Tibial nerve (tissue), 4 donors: ENCODE results near the gene APBB1. TPM values are rescaled to one million over a fixed set of nuclear protein-coding genes. Genes with fewer than 3 reads are reported as not detected.

Source experiments
- DNase-seq, 2 donors: peaks; one replicate each; pipeline ENCODE4 v3.0.0-alpha.2; 2019; ENCODE audit warnings: low spot score in 2 of 2
- H3K27ac ChIP-seq, 4 donors: fragments of 200-600 bp; sonication (generic) in 3 of 4; one replicate each; pipeline ENCODE4 v1.5.1; 2017 to 2019; ENCODE audit warnings: mild to moderate bottlenecking in 1 of 4
- H3K27me3 ChIP-seq, 2 donors: fragments of 200-600 bp; sonication (generic) in 1 of 2; one replicate each; pipeline versions ENCODE4 v1.5.1 to v1.6.0; 2017 to 2019
- H3K36me3 ChIP-seq, 3 donors: fragments of 200-600 bp; sonication (generic); one replicate each; pipeline ENCODE4 v1.5.1; 2018 to 2019
- H3K4me1 ChIP-seq, 4 donors: fragments of 200-600 bp; sonication (generic) in 3 of 4; one replicate each; pipeline ENCODE4 v1.5.1; 2017 to 2019
- H3K4me3 ChIP-seq, 4 donors: fragments of 200-600 bp; sonication (generic) in 3 of 4; one replicate each; pipeline ENCODE4 v1.5.1; 2017 to 2019; ENCODE audit warnings: mild to moderate bottlenecking in 1 of 4, moderate library complexity in 1 of 4
- H3K9me3 ChIP-seq, 4 donors: fragments of 200-600 bp; sonication (generic) in 3 of 4; one replicate each; pipeline ENCODE4 v1.5.1; 2017 to 2019
- EP300 ChIP-seq, 2 donors: sonication (generic); formaldehyde crosslinking; IDR thresholded peaks; one replicate each; pipeline ENCODE4 v1.6.1; 2017; ENCODE audit warnings: antibody characterized with exemption in 2 of 2, mild to moderate bottlenecking in 1 of 2
- POLR2A ChIP-seq, 2 donors: fragments of 450-650 bp; IDR thresholded peaks; one replicate each; pipeline ENCODE4 v1.6.1; 2017; ENCODE audit warnings: antibody characterized with exemption in 2 of 2, mild to moderate bottlenecking in 2 of 2, moderate library complexity in 2 of 2
- WGBS, 2 donors: methylation state at CpG; one replicate each; pipeline ENCODE4 v1.1.5; 2018; 5-methylcytosine and 5-hydroxymethylcytosine counted together
- total RNA-seq, 4 donors: library from RNA; depleted of rRNA; stranded (reverse); fragments of >200 nt; gene quantifications; one replicate each; pipeline ENCODE4 v1.1.0, GENCODE V29; 2016
- TF ChIP-seq, protein P1 (sequence below), 5 experiments: fragments of 200-600 bp in 3 of 5; fragments of 450-650 bp in 2 of 5; sonication (generic) in 3 of 5; IDR thresholded peaks; one replicate each; pipeline ENCODE4 v1.5.1; 2016 to 2019; ENCODE audit warnings: antibody characterized with exemption in 5 of 5, mild to moderate bottlenecking in 3 of 5, moderate library complexity in 2 of 5

APBB1 gene
- total RNA-seq, 4 donors from 2014 or later, result 56.1 to 67.6 (median 62.8) TPM

DNA sequence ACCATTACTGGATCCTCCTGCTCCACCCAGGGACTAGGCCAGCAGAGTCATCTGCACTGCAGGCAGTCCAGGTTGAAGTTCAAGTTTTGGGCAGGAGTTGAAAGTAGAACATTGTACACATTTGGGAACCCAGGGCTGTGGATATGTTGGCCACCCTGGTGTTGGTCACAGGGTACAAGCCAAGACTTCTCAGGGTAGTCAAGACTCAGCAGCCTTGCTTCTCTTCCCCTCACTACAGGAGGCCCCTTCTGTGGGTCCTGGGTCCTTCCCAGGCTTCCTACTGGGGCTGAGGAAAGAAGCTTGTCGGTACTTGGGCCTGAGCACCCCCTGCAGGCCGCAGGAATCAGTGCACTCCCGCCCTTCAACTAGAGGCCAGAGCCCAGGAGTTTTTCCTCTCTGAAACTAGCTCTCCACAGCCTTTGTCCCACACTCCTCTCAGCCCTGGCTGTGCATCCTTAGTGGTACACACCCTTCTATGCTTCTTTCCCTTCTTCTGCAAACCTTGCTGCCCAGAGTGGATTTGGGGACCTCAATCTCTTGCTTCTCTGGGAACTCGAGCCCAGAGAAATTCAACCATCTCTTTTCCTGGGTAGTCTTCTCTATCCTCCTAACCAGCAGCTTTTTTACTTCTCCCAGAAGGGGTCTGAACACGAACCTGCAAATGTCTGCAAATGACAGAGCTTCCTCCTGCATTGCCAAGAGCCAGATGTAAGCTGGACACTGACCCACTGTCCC, 24.5 kb upstream of the APBB1 start:
- TF ChIP-seq POLR2A (IDR thresholded peaks at IDR 0.05) (no peak), EP300 (IDR thresholded peaks at IDR 0.05) (no peak)
- TF ChIP-seq, protein P1, sequence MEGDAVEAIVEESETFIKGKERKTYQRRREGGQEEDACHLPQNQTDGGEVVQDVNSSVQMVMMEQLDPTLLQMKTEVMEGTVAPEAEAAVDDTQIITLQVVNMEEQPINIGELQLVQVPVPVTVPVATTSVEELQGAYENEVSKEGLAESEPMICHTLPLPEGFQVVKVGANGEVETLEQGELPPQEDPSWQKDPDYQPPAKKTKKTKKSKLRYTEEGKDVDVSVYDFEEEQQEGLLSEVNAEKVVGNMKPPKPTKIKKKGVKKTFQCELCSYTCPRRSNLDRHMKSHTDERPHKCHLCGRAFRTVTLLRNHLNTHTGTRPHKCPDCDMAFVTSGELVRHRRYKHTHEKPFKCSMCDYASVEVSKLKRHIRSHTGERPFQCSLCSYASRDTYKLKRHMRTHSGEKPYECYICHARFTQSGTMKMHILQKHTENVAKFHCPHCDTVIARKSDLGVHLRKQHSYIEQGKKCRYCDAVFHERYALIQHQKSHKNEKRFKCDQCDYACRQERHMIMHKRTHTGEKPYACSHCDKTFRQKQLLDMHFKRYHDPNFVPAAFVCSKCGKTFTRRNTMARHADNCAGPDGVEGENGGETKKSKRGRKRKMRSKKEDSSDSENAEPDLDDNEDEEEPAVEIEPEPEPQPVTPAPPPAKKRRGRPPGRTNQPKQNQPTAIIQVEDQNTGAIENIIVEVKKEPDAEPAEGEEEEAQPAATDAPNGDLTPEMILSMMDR (IDR thresholded peaks at IDR 0.05), result peak; percentile 80 to 86 (median 83)
- WGBS, 2 donors, result 25 to 28% methylated on average over 5 of the region's 5 CpGs
- no peak overlapping the region for H3K4me3 ChIP-seq
- peaks cover 0 to 12% (median under 1%) of the 10 kb centered on the region in 3 donors for H3K36me3 ChIP-seq
- H3K4me1 ChIP-seq, result no peaks in the 10 kb centered on the region
- peak in 1 of 2 donors; percentile 49 for DNase-seq
- H3K27me3 ChIP-seq, result no peaks in the 10 kb centered on the region
- no peak overlapping the region for H3K27ac ChIP-seq
- no peaks in the 10 kb centered on the region for H3K9me3 ChIP-seq

DNA sequence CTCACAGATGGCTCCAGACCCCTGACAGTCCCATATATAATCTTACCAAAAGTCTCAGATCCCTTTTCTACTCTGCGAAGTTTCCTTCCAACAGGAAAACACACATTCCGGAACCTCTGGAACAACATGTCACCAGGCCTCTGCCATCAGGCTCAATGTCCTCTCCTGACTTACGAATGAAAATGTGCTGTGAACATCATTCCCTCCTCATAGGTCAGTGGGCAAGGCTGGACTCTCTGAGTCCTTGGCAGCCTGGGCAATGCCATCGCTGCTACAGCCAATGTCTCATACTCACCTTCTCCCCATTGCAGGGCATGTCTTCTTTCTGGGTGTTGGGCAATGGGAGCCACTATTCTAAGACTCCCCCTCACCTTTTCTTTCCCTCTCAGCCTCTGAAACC, 23.5 kb upstream of the APBB1 start:
- no peak for DNase-seq
- TF ChIP-seq, protein P1 (IDR thresholded peaks at IDR 0.05), result no peak
- no peak for TF ChIP-seq EP300 (IDR thresholded peaks at IDR 0.05)
- TF ChIP-seq POLR2A (IDR thresholded peaks at IDR 0.05), result no peak
- Histone ChIP-seq H3K27ac (no peak overlapping the region), H3K4me3 (no peak overlapping the region), H3K27me3 (no peaks in the 10 kb centered on the region), H3K4me1 (no peaks in the 10 kb centered on the region), H3K9me3 (no peaks in the 10 kb centered on the region), H3K36me3 (peaks cover 0 to 2% (median 0%) of the 10 kb centered on the region in 3 donors)
- WGBS, 2 donors, result 84 to 92% methylated on average over 4 of the region's 4 CpGs

DNA sequence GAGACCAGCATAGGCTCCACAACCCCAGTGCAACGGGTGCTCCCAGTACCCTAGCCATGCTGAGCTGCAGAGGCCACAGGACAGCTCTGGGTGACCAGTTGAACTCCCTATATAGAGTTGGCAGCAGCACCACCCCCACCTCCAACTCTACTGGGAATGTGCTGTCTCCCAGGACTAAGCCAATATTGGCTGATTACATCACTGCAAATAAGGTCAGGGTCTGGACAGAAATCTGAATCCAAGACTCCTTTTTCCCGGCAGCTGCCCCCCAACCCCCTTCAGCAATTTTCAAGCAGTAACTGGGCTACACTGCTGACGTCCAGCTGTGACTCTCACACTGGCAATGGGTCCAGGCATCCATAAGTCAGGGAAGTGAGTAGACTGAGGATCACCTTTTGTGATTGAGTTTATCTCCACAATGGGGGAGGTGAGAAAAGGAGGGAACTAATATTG, 22.0 kb upstream of the APBB1 start, which contains the start of gene HPX:
TSS of gene HPX (minus strand) at position 82 of the 453 bp plus-strand sequence. CDS start at position 58, 24 bp downstream.
- TF ChIP-seq EP300 (IDR thresholded peaks at IDR 0.05), result no peak
- TF ChIP-seq POLR2A (IDR thresholded peaks at IDR 0.05), result no peak
- TF ChIP-seq, protein P1 (IDR thresholded peaks at IDR 0.05), result no peak
- Histone ChIP-seq H3K4me3 (no peak within 1 kb of the TSS), H3K4me1 (no peaks in the 10 kb centered on the region), H3K27me3 (no peaks in the 10 kb centered on the region), H3K27ac (no peak within 1 kb of the TSS), H3K36me3 (no peaks in the 10 kb centered on the region), H3K9me3 (no peaks in the 10 kb centered on the region)
- 51 to 61% methylated on average over 3 of the region's 3 CpGs for WGBS, 2 donors
- no peak for DNase-seq

DNA sequence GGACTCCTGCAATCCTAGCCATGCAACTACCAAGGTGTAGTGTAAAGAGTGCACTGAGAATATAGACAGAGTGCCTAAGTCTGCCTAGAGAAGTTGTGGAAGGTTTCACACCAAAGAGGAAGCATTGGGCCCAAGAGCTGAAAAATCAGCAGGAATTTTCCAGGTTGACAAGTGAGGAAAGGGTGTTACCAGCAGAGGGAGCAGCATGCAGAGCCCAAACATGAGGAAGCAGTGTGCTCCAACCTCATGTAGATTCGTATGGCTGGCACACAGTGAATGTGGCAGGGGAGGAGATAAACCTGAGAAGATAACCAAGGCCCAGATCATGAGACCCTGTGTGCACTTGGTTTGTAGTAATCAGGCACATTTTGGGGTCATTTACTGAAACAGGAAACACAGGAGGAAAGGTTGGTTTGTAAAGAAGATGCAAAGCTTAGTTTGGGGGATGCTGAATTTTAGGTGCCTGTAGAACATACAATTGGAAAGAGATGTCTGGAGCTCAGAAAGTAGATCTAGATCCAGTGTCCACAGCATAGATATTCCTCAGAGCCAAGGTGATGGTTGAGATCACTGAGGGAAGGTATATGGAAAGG, 20.2 kb upstream of the APBB1 start:
- DNase-seq, result peak in 1 of 2 donors; percentile 64
- WGBS, 2 donors, result 0 to 4% methylated on average over 1 of the region's 1 CpG
- Histone ChIP-seq H3K27me3 (no peaks in the 10 kb centered on the region), H3K27ac (no peak overlapping the region), H3K9me3 (no peaks in the 10 kb centered on the region), H3K4me3 (no peak overlapping the region), H3K4me1 (no peaks in the 10 kb centered on the region), H3K36me3 (no peaks in the 10 kb centered on the region)
- TF ChIP-seq POLR2A (IDR thresholded peaks at IDR 0.05), result no peak
- TF ChIP-seq, protein P1 (IDR thresholded peaks at IDR 0.05), result peak; percentile 28 to 56 (median 38)

DNA sequence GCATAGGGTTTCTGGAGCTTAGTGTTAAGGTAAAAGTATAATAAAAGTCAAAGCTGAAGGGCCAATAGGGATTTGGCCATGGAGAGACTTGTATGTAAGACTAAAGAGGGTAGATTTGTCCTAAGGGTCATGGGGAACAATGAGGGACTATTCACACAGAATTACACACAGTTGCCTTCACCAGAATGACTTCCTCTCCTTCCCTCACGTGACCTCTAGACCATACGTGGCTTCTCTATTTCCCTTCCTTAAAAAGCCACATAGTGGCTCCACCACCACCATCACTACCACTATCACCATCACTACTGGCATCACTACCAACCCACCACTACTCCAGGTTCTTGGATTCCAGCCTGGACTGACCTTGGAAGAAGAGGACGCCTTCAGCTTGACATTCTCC, 19.1 kb upstream of the APBB1 start:
- H3K27me3 ChIP-seq, result no peaks in the 10 kb centered on the region
- TF ChIP-seq, protein P1 (IDR thresholded peaks at IDR 0.05), result no peak
- TF ChIP-seq POLR2A (IDR thresholded peaks at IDR 0.05) (no peak), EP300 (IDR thresholded peaks at IDR 0.05) (no peak)
- H3K27ac ChIP-seq, result no peak overlapping the region
- WGBS, 2 donors, result 51 to 52% methylated on average over 3 of the region's 3 CpGs
- no peak for DNase-seq
- H3K4me3 ChIP-seq, result no peak overlapping the region
- no peaks in the 10 kb centered on the region for H3K9me3 ChIP-seq
- no peaks in the 10 kb centered on the region for H3K36me3 ChIP-seq
- no peaks in the 10 kb centered on the region for H3K4me1 ChIP-seq
